HG02678 (cell line): ENCODE results near the gene DPEP2.
"Not testable (repeated sequence)": the region's sequence is repeated elsewhere in the genome, so short reads cannot be mapped to it uniquely, and the experiment has no call there.

Source experiments
- ATAC-seq: cut with Tn5 transposase; IDR thresholded peaks from one replicate; pipeline ENCODE4 v1.9.1; 2021; ENCODE audit warnings: mild to moderate bottlenecking, moderate library complexity; ENCODE audit not compliant: unreplicated experiment

Gene DPEP2

DNA sequence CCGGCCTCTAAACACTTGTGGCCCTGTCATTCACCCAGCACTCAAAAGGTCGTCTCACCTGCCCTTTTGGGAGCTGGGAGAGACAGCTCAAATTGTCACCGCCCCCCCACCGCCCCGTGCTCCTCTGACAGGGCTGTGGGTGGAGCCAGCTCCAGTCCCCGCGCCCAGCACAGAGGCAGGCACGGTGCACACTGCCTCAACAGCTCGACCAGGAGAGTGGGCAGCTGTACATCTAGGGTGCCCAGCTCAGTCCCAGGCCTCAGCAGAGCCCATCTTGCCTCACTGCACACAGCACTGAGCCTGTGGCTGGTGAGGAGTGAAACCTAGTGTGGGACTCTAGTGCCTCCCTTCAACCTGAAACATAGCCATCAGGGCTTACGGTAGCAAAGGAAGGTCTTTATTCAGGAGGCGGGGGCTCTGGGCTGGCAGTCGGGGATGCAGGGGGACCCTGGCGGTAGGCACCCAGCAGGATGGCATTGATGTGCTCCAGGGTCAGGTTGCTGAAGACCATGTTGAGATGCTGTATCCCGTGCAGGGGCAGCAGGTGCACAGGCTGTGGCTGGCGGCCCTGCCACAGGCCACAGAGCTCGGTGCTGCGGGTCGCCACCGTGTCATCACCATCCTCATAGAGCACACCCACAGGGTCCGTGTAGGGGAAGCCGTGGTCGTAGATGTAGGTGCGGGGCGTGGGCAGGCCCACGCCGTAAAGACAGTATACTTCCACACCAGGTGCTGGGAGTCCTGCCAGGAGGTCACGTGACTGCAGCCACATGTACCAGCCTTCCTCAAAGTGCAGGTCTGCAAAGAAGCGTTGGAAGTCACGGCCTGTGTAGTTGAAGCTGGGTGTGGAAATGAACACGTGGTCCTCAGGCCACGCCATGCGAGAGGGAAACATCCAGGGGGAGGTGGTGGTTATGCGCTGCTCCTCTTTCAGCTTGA is 59.5 kb downstream of the DPEP2 start:
- no peak for ATAC-seq

DNA sequence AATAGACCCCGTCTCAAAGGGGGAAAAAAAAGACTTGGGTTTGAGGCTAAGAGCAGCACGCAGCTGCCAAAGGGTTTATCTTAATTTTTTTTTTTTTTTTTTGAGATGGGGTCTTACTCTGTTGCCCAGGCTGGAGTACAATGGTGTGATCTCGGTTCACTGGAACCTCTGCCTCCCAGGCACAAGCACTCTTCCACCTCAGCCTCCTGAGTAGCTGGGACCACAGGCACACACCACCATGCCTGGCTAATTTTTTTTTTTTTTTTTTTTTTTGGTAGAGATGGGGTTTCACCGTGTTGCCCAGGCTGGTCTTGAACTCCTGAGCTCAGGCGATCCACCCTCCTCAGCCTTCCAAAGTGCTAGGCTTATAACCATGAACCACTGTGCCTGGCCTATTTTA is 61.6 kb downstream of the DPEP2 start:
- not testable (repeated sequence) for ATAC-seq
